Measurements from ENCODE around the gene MBD5. TPM values are rescaled to one million over a fixed set of nuclear protein-coding genes. Genes with fewer than 3 reads are reported as not detected.

Gene MBD5
- polyA plus RNA-seq, 1 of the 3 experiments (the other 2 are of a cell fraction): 7.4 TPM

DNA sequence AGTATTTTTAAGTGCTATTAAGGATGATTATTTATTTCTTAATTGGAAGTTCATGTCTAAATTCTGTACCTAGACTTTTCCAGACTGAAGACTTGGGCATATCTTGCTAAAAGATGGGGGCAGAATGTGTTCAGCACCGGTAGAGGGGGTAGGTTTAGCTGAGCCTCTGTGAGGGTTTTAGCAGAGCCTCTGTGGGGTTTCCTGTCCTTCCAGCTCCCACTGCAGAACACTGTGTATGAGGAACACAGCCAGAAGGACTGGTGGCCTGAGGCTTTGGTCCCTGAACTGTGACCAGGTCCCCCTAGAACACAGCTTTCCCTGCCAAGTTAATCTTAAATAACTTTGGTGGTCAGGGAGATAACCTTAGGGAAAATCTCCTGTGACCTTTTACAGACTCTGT is 500.3 kb downstream of the MBD5 start:
- Histone ChIP-seq H3K4me1 (ENCODE audit: control insufficient read depth in 1 of 2, insufficient read depth in 2 of 2, low read depth in 1 of 2, low read length in 1 of 2) (no peaks in the 10 kb centered on the region; a peak in 1 of 4 replicates), H4K20me1 (ENCODE audit: insufficient read depth) (no peaks in the 10 kb centered on the region), H3K9me2 (no peaks in the 10 kb centered on the region), H3K9me3 (no peaks in the 10 kb centered on the region), H3F3A (replicated peaks; ENCODE audit: insufficient read depth) (no peaks in the 10 kb centered on the region), H3K27ac (ENCODE audit: low read depth in 2 of 2, low read length in 1 of 2) (no peak overlapping the region), H3K79me2 (ENCODE audit: insufficient read depth) (no peaks in the 10 kb centered on the region), H3K9ac (no peak overlapping the region), H3K27me3 (ENCODE audit: insufficient read depth) (no peaks in the 10 kb centered on the region), H3K36me3 (replicated peaks in 1 of 2; ENCODE audit: control insufficient read depth in 1 of 2, insufficient read depth in 2 of 2, low read length in 1 of 2) (no peaks in the 10 kb centered on the region), H2AFZ (ENCODE audit: low read depth) (no peak overlapping the region), H3K4me2 (no peak overlapping the region), H3K4me3 (ENCODE audit: low read depth in 2 of 2, low read length in 1 of 2) (no peak overlapping the region)
- ChIA-PET POLR2A (no interaction called here), CTCF (interaction anchor here (6.0 kb wide), 1 partner anchor 13 kb away, joined by 36 read pairs; no protein-coding TSS in a partner anchor)
- no peak for DNase-seq
- TF ChIP-seq RXRA (IDR thresholded peaks at IDR 0.05; ENCODE audit: borderline replicate concordance, low read depth) (no peak), FOXM1 (IDR thresholded peaks at IDR 0.05; ENCODE audit: low read depth) (no peak), MEF2A (IDR thresholded peaks at IDR 0.05; ENCODE audit: borderline replicate concordance, low read depth) (no peak), SMC3 (IDR thresholded peaks at IDR 0.05; ENCODE audit: low read depth, low read length) (no peak), GABPA (IDR thresholded peaks at IDR 0.05; ENCODE audit: low read depth) (no peak), ELF1 (IDR thresholded peaks at IDR 0.05) (no peak), NRF1 (IDR thresholded peaks at IDR 0.05; ENCODE audit: low read depth, low read length) (no peak), NFIC (IDR thresholded peaks at IDR 0.05; ENCODE audit: borderline replicate concordance) (no peak), RAD21 (IDR thresholded peaks at IDR 0.05; ENCODE audit: low read length) (no peak), TEAD4 (IDR thresholded peaks at IDR 0.05; ENCODE audit: borderline replicate concordance, insufficient read depth) (no peak), SIN3A (IDR thresholded peaks at IDR 0.05; ENCODE audit: borderline replicate concordance, low read depth, low read length) (no peak)
- TF ChIP-seq, protein P1, sequence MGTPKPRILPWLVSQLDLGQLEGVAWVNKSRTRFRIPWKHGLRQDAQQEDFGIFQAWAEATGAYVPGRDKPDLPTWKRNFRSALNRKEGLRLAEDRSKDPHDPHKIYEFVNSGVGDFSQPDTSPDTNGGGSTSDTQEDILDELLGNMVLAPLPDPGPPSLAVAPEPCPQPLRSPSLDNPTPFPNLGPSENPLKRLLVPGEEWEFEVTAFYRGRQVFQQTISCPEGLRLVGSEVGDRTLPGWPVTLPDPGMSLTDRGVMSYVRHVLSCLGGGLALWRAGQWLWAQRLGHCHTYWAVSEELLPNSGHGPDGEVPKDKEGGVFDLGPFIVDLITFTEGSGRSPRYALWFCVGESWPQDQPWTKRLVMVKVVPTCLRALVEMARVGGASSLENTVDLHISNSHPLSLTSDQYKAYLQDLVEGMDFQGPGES (IDR thresholded peaks at IDR 0.05; ENCODE audit: low read depth, low read length): no peak
- TF ChIP-seq, protein P2, sequence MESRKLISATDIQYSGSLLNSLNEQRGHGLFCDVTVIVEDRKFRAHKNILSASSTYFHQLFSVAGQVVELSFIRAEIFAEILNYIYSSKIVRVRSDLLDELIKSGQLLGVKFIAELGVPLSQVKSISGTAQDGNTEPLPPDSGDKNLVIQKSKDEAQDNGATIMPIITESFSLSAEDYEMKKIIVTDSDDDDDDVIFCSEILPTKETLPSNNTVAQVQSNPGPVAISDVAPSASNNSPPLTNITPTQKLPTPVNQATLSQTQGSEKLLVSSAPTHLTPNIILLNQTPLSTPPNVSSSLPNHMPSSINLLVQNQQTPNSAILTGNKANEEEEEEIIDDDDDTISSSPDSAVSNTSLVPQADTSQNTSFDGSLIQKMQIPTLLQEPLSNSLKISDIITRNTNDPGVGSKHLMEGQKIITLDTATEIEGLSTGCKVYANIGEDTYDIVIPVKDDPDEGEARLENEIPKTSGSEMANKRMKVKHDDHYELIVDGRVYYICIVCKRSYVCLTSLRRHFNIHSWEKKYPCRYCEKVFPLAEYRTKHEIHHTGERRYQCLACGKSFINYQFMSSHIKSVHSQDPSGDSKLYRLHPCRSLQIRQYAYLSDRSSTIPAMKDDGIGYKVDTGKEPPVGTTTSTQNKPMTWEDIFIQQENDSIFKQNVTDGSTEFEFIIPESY (IDR thresholded peaks at IDR 0.05; ENCODE audit: borderline replicate concordance, low read depth): no peak
- TF ChIP-seq, protein P3, sequence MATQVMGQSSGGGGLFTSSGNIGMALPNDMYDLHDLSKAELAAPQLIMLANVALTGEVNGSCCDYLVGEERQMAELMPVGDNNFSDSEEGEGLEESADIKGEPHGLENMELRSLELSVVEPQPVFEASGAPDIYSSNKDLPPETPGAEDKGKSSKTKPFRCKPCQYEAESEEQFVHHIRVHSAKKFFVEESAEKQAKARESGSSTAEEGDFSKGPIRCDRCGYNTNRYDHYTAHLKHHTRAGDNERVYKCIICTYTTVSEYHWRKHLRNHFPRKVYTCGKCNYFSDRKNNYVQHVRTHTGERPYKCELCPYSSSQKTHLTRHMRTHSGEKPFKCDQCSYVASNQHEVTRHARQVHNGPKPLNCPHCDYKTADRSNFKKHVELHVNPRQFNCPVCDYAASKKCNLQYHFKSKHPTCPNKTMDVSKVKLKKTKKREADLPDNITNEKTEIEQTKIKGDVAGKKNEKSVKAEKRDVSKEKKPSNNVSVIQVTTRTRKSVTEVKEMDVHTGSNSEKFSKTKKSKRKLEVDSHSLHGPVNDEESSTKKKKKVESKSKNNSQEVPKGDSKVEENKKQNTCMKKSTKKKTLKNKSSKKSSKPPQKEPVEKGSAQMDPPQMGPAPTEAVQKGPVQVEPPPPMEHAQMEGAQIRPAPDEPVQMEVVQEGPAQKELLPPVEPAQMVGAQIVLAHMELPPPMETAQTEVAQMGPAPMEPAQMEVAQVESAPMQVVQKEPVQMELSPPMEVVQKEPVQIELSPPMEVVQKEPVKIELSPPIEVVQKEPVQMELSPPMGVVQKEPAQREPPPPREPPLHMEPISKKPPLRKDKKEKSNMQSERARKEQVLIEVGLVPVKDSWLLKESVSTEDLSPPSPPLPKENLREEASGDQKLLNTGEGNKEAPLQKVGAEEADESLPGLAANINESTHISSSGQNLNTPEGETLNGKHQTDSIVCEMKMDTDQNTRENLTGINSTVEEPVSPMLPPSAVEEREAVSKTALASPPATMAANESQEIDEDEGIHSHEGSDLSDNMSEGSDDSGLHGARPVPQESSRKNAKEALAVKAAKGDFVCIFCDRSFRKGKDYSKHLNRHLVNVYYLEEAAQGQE (IDR thresholded peaks at IDR 0.05; ENCODE audit: low read depth, low read length): no peak
- TF ChIP-seq, protein P4, sequence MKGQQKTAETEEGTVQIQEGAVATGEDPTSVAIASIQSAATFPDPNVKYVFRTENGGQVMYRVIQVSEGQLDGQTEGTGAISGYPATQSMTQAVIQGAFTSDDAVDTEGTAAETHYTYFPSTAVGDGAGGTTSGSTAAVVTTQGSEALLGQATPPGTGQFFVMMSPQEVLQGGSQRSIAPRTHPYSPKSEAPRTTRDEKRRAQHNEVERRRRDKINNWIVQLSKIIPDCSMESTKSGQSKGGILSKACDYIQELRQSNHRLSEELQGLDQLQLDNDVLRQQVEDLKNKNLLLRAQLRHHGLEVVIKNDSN (IDR thresholded peaks at IDR 0.05; ENCODE audit: borderline replicate concordance, low read depth): no peak
- TF ChIP-seq, protein P5, sequence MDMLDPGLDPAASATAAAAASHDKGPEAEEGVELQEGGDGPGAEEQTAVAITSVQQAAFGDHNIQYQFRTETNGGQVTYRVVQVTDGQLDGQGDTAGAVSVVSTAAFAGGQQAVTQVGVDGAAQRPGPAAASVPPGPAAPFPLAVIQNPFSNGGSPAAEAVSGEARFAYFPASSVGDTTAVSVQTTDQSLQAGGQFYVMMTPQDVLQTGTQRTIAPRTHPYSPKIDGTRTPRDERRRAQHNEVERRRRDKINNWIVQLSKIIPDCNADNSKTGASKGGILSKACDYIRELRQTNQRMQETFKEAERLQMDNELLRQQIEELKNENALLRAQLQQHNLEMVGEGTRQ (IDR thresholded peaks at IDR 0.05; ENCODE audit: borderline replicate concordance, low read depth, low read length): no peak
- TF ChIP-seq, protein P6, sequence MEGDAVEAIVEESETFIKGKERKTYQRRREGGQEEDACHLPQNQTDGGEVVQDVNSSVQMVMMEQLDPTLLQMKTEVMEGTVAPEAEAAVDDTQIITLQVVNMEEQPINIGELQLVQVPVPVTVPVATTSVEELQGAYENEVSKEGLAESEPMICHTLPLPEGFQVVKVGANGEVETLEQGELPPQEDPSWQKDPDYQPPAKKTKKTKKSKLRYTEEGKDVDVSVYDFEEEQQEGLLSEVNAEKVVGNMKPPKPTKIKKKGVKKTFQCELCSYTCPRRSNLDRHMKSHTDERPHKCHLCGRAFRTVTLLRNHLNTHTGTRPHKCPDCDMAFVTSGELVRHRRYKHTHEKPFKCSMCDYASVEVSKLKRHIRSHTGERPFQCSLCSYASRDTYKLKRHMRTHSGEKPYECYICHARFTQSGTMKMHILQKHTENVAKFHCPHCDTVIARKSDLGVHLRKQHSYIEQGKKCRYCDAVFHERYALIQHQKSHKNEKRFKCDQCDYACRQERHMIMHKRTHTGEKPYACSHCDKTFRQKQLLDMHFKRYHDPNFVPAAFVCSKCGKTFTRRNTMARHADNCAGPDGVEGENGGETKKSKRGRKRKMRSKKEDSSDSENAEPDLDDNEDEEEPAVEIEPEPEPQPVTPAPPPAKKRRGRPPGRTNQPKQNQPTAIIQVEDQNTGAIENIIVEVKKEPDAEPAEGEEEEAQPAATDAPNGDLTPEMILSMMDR (IDR thresholded peaks at IDR 0.05): no peak
- 100% methylated on average over 1 of the region's 1 CpG for WGBS (ENCODE audit: low lambda C conversion rate)

All from SK-N-SH (cell line).